ENCODE data around the gene AKAP12. TPM values are rescaled to one million over a fixed set of nuclear protein-coding genes. Genes with fewer than 3 reads are reported as not detected.
A peak's percentile ranks its signal among the peaks of the same experiment; 100 is the strongest.

AKAP12 gene
- total RNA-seq, 2 donors from 2014 or later = 102 to 167 TPM

DNA sequence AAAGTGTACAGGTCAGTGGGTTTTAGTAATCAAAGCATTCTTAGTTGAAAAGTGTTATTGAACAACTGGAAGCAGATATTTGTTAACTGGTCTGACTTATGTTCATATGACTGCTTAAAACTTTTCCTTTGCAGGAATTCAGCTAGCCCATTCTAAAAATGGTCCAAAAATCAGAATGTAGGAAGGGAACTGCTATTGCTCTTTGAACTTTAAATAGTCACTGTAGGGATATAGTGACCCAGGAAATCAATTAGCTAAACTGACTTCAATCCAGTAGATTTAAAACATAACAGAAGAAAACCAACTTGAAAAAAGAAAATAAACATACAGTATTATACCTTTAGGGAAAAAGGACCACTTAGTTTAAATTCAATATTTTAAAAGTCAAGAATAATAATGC lies 25.5 kb downstream of the AKAP12 start:
- ATAC-seq (ENCODE audit: insufficient number of reproducible peaks, low FRiP score, low read depth) (no peak), DNase-seq (ENCODE audit: low spot score) (no peak)
- Histone ChIP-seq H3K36me3 (no peaks in the 10 kb centered on the region), H3K27ac (no peak overlapping the region), H3K4me3 (no peak overlapping the region), H3K9me3 (no peaks in the 10 kb centered on the region), H3K4me1 (ENCODE audit: control insufficient read depth in 1 of 2, low read depth in 2 of 2) (peaks cover 0 to 8% of the 10 kb centered on the region in 2 donors), H3K27me3 (replicated peaks; ENCODE audit: insufficient read depth) (no peaks in the 10 kb centered on the region)
- no peak for TF ChIP-seq CTCF (IDR thresholded peaks at IDR 0.05)

- H3K36me3 ChIP-seq = no peaks in the 10 kb centered on the region
- peaks cover 0 to 9% of the 10 kb centered on the region in 2 donors for H3K4me1 ChIP-seq (ENCODE audit: control insufficient read depth in 1 of 2, low read depth in 2 of 2)
- TF ChIP-seq CTCF (IDR thresholded peaks at IDR 0.05) = no peak
- H3K4me3 ChIP-seq = no peak overlapping the region
- no peaks in the 10 kb centered on the region for H3K27me3 ChIP-seq (replicated peaks; ENCODE audit: insufficient read depth)
- no peak for DNase-seq (ENCODE audit: low spot score)
- no peaks in the 10 kb centered on the region for H3K9me3 ChIP-seq
- ATAC-seq (ENCODE audit: insufficient number of reproducible peaks, low FRiP score, low read depth) = no peak
- H3K27ac ChIP-seq = no peak overlapping the region
Measured at GRCh38 chr6:151269321-151269995, 29.7 kb downstream of the AKAP12 start.

- Histone ChIP-seq H3K36me3 (no peaks in the 10 kb centered on the region), H3K4me3 (no peak overlapping the region), H3K27ac (no peak overlapping the region), H3K4me1 (ENCODE audit: control insufficient read depth in 1 of 2, low read depth in 2 of 2) (peaks cover 0 to 21% of the 10 kb centered on the region in 2 donors), H3K27me3 (replicated peaks; ENCODE audit: insufficient read depth) (no peaks in the 10 kb centered on the region), H3K9me3 (no peaks in the 10 kb centered on the region)
- DNase-seq (ENCODE audit: low spot score) (no peak), ATAC-seq (ENCODE audit: insufficient number of reproducible peaks, low FRiP score, low read depth) (no peak)
- no peak for TF ChIP-seq CTCF (IDR thresholded peaks at IDR 0.05)
Measured at GRCh38 chr6:151275121-151275520, 35.4 kb downstream of the AKAP12 start.

GRCh38 chr6:151275566-151275965 lies 35.8 kb downstream of the AKAP12 start:
- no peaks in the 10 kb centered on the region for H3K36me3 ChIP-seq
- TF ChIP-seq CTCF (IDR thresholded peaks at IDR 0.05) = no peak
- DNase-seq (ENCODE audit: low spot score) (no peak), ATAC-seq (ENCODE audit: insufficient number of reproducible peaks, low FRiP score, low read depth) (no peak)
- H3K27ac ChIP-seq = no peak overlapping the region
- H3K4me1 ChIP-seq (ENCODE audit: control insufficient read depth in 1 of 2, low read depth in 2 of 2) = peaks cover 0 to 20% of the 10 kb centered on the region in 2 donors
- no peaks in the 10 kb centered on the region for H3K27me3 ChIP-seq (replicated peaks; ENCODE audit: insufficient read depth)
- H3K4me3 ChIP-seq = no peak overlapping the region
- H3K9me3 ChIP-seq = no peaks in the 10 kb centered on the region

- DNase-seq (ENCODE audit: low spot score) (no peak), ATAC-seq (ENCODE audit: insufficient number of reproducible peaks, low FRiP score, low read depth) (peak; percentile 76)
- H3K4me3 ChIP-seq = no peak overlapping the region
- H3K4me1 ChIP-seq (ENCODE audit: control insufficient read depth in 1 of 2, low read depth in 2 of 2) = peaks cover 0 to 13% of the 10 kb centered on the region in 2 donors
- H3K9me3 ChIP-seq = no peaks in the 10 kb centered on the region
- no peak overlapping the region for H3K27ac ChIP-seq
- no peak for TF ChIP-seq CTCF (IDR thresholded peaks at IDR 0.05)
- no peaks in the 10 kb centered on the region for H3K27me3 ChIP-seq (replicated peaks; ENCODE audit: insufficient read depth)
- H3K36me3 ChIP-seq = no peaks in the 10 kb centered on the region
Measured at GRCh38 chr6:151276112-151276740, 36.5 kb downstream of the AKAP12 start.

Measured in thoracic aorta (tissue), 2 donors.